COR-L47 (cell line): ENCODE data around the gene SMC6.

Source experiments
- DNase-seq: peaks from one replicate; lab custom pipeline; 2025; lab: John Stamatoyannopoulos, UW

SMC6 gene

DNA sequence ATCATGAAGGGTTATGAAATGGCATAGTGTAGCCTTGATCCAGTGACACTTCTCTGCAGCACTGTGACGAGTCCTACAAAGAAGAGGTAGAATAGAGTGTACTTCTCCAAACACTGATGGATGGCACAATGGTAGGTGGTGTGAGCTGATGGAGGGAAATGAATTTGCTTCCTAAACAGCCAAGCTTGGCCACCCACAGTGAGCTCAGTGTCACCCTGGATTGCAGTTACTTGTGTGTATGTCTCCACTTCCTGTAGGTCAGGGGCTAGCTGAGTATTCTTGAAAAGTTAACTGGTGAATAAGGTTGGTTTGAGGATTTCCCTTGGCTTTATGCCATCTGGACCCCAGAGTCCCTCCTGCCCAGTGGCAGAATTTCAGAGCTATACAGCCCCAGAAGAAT, 137.2 kb downstream of the SMC6 start:
- no peak for DNase-seq

DNA sequence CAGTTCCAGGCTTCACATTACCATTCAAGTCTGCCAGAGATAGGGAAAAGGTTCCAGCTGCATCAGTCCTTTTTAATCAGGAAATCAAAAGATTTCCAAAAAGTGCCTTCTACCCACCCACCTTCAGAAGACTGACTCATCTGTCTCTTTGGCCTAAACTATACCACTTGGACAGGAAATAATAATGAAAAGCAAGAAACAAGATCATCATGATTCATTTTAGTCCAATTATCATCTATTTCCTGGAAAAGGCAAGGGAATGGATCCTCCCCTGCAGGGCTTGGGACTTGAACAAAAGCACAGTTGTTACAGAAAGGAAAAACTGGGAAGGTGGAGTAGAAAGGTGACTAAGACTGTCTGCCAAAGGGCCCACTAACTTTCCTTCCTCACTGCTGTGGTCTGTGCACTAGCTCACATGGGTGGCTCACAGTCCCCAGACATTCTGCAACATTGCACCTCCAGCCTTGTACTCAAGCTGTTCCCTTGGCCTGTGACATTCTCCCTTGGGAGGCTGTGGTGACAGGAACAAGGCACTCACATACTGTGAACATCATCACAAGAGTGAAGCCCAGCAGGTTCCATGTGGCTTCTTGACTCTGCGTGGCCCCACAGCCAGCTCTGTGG, 137.8 kb downstream of the SMC6 start:
- DNase-seq, result no peak

- DNase-seq, result no peak
Measured at GRCh38 chr2:17615147-17615546, 138.5 kb downstream of the SMC6 start.

GRCh38 chr2:17614174-17614930, 139.3 kb downstream of the SMC6 start:
- no peak for DNase-seq
